ENCODE results near the gene IRF3. TPM values are rescaled to one million over a fixed set of nuclear protein-coding genes. Genes with fewer than 3 reads are reported as not detected.
A peak's percentile ranks its signal among the peaks of the same experiment; 100 is the strongest.

The IRF3 gene, protein sequence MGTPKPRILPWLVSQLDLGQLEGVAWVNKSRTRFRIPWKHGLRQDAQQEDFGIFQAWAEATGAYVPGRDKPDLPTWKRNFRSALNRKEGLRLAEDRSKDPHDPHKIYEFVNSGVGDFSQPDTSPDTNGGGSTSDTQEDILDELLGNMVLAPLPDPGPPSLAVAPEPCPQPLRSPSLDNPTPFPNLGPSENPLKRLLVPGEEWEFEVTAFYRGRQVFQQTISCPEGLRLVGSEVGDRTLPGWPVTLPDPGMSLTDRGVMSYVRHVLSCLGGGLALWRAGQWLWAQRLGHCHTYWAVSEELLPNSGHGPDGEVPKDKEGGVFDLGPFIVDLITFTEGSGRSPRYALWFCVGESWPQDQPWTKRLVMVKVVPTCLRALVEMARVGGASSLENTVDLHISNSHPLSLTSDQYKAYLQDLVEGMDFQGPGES
- 10 to 100 TPM; 40.6 to 50.9 TPM for total RNA-seq
- long read RNA-seq, donor 1, partial matches to known transcripts: 4 of 16 reads
- long read RNA-seq, donor 1, other reads (novel, unspliced or antisense): 8 of 16 reads
- long read RNA-seq, donor 2, transcript IRF3-203 (8 exons, 1,613 nt): major isoform, 49 of 106 reads
- long read RNA-seq, donor 2, partial matches to known transcripts: 8 of 106 reads
- long read RNA-seq, donor 2, other reads (novel, unspliced or antisense): 41 of 106 reads

DNA sequence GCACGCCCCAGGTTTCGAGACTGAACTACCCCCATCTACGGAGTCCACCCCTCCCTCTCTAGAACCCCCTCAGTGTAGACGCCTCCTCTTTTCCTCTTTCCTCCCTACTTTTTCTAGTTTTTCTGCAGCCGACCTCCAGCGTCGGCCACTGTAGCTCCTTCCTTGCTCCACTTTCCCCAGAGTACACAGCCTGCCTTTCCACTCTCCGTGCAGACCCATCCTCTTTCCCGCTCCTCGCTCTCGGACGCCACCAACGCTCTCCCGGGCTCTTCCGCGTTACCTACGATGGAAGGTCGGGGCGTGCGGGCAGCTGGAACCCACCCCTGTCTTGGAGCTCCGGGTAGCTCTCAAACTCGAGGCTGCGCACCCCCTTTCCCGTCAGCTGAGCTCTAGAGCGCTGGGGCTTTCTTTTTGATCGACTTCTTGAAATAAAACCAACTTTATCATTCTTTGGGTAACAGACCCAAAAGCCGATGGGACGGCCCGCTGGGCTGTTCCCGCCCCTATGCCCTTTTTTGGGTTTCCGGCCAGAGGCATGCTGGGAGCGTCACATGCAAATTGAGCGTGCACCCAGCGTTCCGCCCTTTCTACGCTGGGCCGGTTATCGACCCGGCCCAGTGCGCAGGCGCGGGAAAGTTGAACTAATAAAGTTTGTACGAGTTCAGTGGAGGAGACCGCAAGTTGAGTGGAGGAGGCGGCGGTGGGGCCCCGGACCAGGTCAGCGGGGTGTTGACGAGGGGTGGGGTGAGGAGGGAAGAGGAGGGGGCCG, at the start of gene IRF3, which contains the start of gene BCL2L12:
Gene IRF3 (minus strand): TSS at position 507 of the 769 bp plus-strand sequence. CDS start 1,019 bp downstream, outside the sequence.
Gene BCL2L12 (plus strand): TSS at position 583 of the 769 bp plus-strand sequence. CDS start 760 bp downstream, outside the sequence.
- DNase-seq (ENCODE audit: low spot score): peak; percentile 100
- intact Hi-C loops (cut with DNase I): loop anchor here in 1 of 2 donors (10.0 kb wide), 1 partner anchor 151 kb away; the partner anchor contains the start of gene FCGRT

DNA sequence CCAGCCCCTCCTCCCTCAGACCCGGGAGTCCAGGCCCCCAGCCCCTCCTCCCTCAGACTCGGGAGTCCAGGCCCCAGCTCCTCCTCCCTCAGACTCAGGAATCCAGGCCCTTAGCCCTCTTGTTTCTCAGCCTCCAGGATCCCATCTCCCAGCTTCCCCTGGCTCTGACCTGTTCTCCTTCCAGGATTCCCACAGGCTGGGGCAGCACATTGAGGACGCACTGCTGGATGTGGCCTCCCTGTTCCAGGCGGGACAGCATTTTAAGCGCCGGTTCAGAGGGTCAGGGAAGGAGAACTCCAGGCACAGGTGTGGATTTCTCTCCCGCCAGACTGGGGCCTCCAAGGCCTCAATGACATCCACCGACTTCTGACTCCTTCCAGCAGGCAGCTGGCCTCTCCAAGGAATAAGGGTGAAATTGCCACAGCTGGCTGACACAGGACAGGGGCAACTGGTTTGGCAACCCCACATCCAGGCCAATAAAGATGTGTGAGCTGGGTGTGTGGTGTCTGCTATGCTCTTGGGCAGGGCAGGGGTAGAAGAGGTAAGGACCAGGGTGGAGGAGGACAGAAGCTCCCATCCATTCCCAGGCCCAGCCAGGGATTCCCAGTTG, 47.7 kb upstream of the IRF3 start:
- no peak for DNase-seq (ENCODE audit: low spot score)
- intact Hi-C loops (cut with DNase I): no loop called here

DNA sequence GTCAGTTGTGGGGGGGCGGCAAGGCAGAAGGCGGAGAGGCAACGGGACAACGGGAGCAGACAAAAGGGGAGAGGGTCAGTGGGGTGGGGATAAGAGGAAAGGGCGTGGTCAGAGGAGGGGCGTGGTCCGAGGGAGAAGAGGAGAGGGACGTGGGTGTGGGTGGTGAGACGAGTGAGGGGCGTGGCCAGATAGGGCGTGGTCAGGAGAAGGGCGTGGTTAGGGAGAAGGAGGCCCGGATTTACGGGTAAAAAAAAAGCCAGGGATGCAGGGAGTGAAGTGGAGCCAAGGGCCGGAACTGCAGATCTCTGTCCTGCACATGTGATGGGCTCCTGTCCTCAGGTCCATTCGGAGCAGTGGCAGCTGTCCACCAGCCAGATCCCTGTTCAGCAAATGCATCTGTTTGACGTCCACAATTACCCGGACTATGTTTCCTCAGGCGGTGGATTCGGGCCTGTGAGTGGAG, 46.8 kb upstream of the IRF3 start:
- intact Hi-C loops (cut with DNase I): no loop called here
- peak; percentile 89 for DNase-seq (ENCODE audit: low spot score)

DNA sequence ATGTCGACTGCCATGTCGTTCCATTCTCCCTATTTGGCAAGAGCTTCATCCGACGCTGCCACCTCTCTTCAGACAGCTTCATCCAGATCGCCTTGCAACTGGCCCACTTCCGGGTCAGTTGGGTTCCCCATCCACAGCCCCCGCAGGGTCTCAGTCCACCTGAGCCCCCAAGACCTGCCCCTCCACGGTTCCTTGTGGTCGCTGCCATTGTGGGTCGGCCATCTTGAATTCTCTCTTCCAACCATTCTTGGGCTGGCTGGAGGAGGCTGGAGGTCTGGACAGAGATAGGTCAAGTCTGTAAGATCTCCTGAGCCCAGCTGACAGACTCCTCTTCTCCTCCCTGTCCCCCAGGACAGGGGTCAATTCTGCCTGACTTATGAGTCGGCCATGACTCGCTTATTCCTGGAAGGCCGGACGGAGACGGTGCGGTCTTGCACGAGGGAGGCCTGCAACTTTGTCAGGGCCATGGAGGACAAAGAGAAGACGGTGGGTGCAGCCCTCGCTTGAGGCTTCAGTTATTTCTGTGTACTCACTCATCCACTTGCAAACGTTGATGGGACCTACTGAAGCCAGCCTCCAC, 44.8 kb upstream of the IRF3 start:
- no peak for DNase-seq (ENCODE audit: low spot score)
- intact Hi-C loops (cut with DNase I): no loop called here

DNA sequence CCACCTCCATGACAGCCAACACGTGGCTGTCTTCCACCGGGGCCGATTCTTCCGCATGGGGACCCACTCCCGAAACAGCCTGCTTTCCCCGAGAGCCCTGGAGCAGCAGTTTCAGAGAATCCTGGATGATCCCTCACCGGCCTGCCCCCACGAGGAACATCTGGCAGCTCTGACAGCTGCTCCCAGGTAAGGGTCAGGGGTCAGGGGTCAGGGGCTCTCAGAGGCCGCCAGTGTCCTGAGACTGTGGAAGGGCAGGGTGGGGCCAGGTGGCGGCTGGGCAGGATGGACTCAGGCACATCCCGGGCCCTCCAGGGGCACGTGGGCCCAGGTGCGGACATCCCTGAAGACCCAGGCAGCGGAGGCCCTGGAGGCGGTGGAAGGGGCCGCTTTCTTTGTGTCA, 40.3 kb upstream of the IRF3 start:
- DNase-seq (ENCODE audit: low spot score): no peak
- intact Hi-C loops (cut with DNase I): no loop called here

DNA sequence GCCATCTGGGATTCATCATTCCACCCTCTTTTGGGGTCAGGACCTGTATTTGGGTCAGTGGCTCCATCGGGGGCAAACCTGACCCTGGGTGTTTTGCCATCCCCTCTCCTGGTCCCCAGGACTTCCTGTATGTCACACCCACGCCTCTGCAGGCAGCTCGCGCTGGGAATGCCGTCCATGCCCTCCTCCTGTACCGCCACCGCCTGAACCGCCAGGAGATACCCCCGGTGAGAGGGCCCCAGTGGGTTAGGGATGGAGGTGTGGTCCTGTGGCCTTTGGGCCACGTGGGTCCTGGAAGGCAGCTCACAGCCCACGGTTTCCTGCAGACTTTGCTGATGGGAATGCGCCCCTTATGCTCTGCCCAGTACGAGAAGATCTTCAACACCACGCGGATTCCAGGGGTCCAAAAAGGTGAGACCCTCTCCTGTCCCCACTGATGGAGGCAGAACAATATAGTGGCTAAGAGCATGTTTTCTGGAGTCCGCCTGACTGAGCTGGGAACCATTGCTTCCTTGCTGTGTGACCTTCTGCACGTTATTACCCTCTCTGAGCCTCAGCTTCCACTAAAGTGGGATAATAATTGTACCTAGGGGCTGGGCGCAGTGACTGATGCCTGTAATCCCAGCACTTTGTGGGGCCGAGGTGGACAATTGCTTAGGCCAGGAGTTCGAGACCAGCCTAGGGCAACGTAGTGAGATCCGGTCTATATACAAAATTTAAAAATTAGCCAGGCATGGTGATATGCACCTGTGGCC, 39.4 kb upstream of the IRF3 start:
- intact Hi-C loops (cut with DNase I): no loop called here
- DNase-seq (ENCODE audit: low spot score): no peak

DNA sequence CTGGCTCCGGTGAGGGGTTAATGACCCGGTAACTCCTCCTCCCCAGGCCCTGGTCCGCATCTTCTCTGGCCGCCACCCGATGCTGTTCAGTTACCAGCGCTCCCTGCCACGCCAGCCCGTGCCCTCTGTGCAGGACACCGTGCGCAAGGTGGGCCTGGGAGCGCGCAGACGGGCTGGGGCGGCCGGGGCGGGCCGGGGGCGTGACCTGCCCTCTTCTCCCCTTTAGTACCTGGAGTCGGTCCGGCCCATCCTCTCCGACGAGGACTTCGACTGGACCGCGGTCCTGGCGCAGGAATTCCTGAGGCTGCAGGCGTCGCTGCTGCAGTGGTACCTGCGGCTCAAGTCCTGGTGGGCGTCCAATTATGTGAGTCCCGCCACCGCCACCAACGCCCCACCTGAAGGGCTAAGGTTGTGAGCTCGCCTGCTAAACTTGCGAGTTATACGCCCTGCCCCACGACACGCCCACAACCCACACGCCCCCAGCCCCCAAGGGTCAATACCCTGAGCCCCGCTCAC, 35.7 kb upstream of the IRF3 start:
- no peak for DNase-seq (ENCODE audit: low spot score)
- intact Hi-C loops (cut with DNase I): no loop called here

DNA sequence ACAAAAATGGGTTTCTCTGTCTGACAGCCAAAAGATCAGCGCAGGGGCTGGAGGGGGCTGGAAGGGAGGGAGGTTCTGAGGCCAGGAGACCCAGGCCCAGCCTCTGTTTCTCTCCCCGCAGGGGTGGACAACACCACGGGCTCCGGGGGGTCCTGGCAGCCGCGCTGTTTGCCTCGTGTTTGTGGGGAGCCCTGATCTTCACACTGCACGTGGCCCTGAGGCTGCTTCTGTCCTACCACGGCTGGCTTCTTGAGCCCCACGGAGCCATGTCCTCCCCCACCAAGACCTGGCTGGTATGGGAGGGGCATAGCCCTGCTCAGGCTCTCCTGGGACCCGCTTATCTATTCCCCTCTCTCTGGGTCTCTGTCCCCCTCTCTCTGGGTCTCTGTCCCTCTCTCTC, 34.9 kb upstream of the IRF3 start:
- intact Hi-C loops (cut with DNase I): no loop called here
- DNase-seq (ENCODE audit: low spot score): no peak

DNA sequence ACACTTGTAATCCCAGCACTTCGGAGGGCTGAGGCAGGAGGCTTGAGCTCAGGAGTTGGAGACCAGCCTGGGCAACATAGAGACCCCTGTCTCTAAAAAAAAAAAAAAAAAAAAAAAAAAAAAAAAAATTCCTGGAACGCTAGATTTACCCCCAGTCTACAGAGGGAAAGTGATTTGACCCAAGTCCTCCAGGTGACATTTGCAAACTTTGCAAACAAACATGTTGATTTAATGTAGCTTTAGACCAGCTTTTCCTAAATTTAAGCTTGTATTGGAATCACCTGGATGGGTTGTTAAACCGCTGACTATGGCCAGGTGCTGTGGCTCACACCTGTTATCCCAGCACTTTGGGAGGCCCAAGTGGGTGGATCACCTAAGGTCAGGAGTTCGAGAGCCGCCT, 33.7 kb upstream of the IRF3 start:
- intact Hi-C loops (cut with DNase I): no loop called here
- no peak for DNase-seq (ENCODE audit: low spot score)

DNA sequence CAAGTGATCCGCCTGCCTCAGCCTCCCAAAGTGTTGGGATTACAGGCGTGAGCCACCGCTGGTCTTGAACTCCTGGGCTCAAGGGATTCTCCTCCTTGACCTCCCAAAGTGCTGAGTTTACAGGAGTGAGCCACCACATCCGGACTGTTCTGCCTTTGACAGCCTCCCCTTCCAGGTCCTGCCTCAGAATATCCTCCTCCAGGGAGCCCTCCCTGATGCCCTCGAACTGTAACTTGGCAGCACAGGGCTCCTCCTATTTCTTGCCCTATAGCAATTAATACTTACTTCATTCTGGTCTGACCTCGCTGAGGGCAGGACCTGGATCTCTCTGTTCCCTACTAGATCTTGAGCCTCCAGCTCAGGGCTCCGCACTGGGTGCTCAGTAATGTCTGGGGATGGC, 31.2 kb upstream of the IRF3 start:
- no peak for DNase-seq (ENCODE audit: low spot score)
- intact Hi-C loops (cut with DNase I): no loop called here

DNA sequence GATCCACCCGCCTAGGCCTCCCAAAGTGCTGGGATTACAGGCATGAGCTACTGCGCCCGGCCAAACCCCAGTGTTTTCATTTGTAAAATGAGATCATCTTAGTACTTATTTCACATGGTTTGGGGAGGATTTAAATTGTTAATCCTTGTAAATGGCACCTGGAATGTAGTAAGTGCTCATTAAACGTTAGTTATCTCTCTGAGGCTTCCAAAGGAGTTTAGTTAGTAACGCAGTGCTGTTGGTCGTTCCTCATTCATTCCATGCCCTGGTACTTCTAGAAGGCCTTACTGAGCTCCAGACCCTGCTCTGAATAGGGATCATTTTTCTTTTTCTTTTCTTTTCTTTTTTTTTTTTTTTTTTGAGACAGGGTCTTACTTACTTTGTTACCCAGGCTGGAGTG, 30.5 kb upstream of the IRF3 start:
- DNase-seq (ENCODE audit: low spot score): no peak
- intact Hi-C loops (cut with DNase I): no loop called here

DNA sequence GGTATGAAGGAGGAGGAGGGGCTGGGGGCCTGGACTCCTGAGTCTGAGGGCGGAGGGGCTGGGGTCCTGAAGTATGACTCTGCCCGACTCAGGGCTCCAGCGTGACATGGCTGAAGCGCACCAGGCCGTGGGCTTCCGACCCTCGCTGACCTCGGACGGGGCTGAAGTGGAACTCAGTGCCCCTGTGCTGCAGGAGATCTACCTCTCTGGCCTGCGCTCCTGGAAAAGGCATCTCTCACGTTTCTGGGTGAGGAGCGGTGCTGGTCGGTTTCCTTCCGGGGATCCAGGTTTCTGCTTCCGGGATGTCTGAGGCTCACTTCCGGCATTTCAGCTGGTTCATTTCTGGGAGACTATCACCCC, 26.5 kb upstream of the IRF3 start:
- DNase-seq (ENCODE audit: low spot score): no peak
- intact Hi-C loops (cut with DNase I): no loop called here

DNA sequence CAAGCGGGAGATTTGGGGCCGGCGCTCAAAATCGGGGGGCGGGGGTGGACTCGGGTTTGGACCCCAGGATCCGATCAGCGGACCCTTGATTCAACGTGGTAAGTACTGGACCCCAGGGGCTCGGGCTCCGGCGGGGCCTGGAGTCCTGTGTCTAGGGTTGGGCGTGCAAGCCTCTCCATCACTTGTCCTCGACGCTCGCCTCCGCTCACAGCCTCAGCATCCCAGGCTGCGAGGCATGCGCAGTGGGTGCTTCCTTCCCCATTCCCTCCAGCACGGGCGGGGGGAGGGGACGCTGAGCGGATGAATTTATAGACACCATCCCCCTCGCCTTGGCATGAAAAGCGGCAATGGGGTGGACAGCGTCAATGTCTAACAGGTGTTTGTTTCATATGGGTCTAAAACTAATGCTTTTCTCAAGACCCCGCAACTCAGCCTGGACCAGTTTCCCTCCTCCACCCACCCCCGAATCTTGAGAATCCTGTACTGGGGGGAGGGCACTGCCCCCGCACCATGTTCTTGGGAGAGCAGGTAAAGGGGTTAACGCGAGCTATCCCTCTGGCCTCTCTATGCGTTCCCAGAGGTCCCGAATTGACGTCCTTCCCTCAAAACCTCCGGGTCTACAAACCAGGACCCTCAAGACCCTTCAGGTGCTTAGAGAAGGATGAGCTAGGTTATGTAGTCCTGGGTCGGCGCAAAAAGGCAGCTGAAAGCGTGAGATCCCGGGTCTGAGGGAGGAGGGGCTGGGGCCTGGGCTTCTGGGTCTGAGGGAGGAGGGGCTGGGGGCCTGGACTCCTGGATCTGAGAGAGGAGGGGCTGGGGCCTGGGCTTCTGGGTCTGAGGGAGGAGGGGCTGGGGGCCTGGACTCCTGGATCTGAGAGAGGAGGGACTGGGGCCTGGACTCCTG, 25.8 kb upstream of the IRF3 start:
- DNase-seq (ENCODE audit: low spot score): no peak
- intact Hi-C loops (cut with DNase I): no loop called here

DNA sequence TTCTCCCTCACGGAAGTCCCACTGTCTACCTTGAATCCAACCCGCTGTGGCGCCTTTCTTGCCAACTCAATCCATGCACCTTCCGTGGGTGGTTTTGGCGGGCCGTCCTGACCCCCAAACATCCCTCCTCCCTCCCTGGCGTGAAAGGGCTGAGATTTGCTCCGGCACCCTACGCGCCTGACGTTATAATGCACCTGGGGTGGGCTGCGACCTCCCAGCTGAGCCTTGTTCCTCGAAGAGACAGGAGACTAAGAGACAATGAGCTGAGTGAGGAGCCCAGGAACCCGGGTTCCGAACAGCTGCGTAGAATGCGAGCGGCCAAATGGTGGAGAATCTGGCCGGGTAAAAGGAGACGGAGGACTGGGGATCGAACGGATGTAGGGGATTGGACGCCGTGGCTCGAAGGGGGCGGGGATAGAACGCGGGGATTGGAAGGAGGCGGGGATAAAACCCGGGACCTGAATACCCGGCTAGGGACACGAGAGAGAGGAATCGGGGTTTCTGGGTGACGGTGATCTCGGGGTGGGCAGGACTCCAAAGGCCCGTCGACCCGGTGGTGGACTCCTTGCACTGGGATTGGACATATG, 25.1 kb upstream of the IRF3 start, which contains the start of gene CPT1C:
Gene CPT1C (plus strand): TSS at position 461 of the 587 bp plus-strand sequence. CDS start 1,137 bp downstream, outside the sequence.
- DNase-seq (ENCODE audit: low spot score): peak; percentile 92

DNA sequence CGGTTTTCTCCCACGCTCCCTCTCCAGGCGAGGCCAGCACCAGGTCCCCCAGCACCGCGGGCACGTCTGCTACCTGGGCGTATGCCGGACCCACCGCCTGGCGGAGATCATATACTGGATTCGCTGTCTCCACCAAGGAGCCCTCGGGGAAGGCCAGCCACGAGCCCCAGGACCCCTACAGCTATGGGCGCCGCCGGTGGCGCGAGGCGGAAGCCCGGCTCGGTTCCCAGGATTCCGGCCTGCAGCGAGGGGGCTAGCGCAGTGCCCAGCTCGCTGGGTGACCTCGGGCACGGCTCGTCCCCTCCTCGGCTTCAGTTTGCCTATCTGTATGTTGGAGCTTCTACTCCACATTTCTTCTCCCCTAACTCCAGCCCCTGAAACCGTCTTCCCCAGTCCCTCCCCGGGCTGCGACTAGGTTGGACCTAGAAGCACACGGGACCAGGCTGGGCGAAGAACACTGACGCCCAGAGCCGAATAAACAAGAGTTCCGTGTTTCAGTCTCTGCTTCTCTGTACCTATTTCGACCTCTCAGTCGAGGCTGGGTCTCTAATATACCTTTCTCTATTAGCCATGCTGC, 24.5 kb upstream of the IRF3 start:
- no peak for DNase-seq (ENCODE audit: low spot score)
- intact Hi-C loops (cut with DNase I): no loop called here

More for the DNA sequence above, 25.1 kb upstream of the IRF3 start, which contains the start of gene CPT1C:
- intact Hi-C loops (cut with DNase I): no loop called here
